Purkinje cell (primary cell): ENCODE data around the gene RAB14. TPM values are rescaled to one million over a fixed set of nuclear protein-coding genes. Genes with fewer than 3 reads are reported as not detected.

Experiments
- polyA plus RNA-seq: library from polyadenylated mRNA; unstranded; fragments of >200 nt; fragmentation: Nextera tagmentation; gene quantifications from 2 replicates; pipeline ENCODE4 v1.2.1, GENCODE V29; 2014

Gene RAB14
- polyA plus RNA-seq, result 81.3 and 91.1 TPM in 2 replicates

GRCh38 chr9:121201738-121202533 is at the start of gene RAB14:
RAB14 (minus strand) TSS chr9:121201869; CDS start chr9:121193412, 8,457 bp downstream.

Other genes with a start within 250 kb of the RAB14 start
- gene C5, start 151.6 kb downstream of the RAB14 start, polyA plus RNA-seq, result 0.44 and 0.50 TPM in 2 replicates
- gene CNTRL, start 126.9 kb downstream of the RAB14 start, polyA plus RNA-seq, result 2.4 and 4.2 TPM in 2 replicates
- 7.9 and 8.9 TPM in 2 replicates for gene GSN, start 66.3 kb upstream of the RAB14 start, polyA plus RNA-seq
- gene STOM, start 168.4 kb upstream of the RAB14 start, polyA plus RNA-seq, result 9.9 and 14.1 TPM in 2 replicates